Stimulated activated CD4-positive, alpha-beta T cell treated with anti-CD3 and anti-CD28 coated beads, TNF-alpha, amount 100 ng/mL, for 1 hour (primary cell): ENCODE data around the gene TDRD10.
"Not testable (repeated sequence)": the region's sequence is repeated elsewhere in the genome, so short reads cannot be mapped to it uniquely, and the experiment has no call there.

Experiments used
- DNase-seq, 3 donors: peaks; one replicate each; pipeline ENCODE4 v3.0.0-alpha.2; 2020; ENCODE audit warnings: low read depth in 3 of 3, low spot score in 1 of 3

Gene TDRD10

GRCh38 chr1:154512760-154513159, 10.7 kb downstream of the TDRD10 start:
- DNase-seq: no peak

DNA sequence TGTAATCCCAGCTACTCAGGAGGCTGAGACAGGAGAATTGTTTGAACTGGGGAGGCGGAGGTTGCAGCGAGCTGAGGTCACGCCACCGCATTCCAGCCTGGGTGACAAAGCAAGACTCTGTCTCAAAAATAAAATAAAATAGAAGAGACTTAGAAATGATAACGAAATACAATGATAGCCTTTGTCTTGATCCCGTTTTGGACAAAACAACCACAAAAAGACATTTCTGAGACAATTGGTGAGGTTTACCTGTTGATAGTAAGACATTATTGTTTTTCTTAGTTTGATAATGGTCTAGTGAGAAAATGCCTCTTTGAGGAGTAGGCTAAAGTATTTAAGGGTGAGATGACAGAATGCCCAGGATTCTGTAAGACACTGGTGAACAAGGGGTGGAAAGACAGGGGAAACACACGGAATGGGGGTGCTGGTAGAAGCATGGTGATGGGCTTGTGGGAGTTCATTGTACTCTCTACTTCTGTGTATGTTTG, 12.1 kb downstream of the TDRD10 start:
- no peak for DNase-seq

DNA sequence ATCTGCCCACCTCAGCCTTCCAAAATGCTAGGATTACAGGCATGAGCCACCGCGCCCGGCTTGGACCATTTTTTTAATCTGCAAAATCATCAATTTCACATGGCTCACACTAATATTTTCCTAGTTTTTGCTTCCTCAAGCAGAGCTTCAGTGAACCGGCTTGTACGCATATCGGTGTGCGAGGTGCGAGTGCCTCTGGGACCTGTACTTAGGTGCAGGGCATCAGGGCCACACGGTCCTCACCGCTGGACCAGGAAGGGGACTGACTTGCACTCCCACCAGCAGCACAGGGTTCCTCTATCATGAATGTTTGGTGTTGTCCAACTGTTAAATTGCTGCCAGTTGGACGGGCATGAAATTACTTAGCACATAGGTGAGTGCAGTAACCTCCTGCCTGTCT, 15.6 kb downstream of the TDRD10 start:
- no peak for DNase-seq

- DNase-seq: no peak
Measured at GRCh38 chr1:154519591-154519991, 17.6 kb downstream of the TDRD10 start.

- no peak for DNase-seq
Measured at GRCh38 chr1:154520333-154520732, 18.3 kb downstream of the TDRD10 start.

- no peak for DNase-seq
Measured at GRCh38 chr1:154521695-154522094, 19.7 kb downstream of the TDRD10 start.

DNA sequence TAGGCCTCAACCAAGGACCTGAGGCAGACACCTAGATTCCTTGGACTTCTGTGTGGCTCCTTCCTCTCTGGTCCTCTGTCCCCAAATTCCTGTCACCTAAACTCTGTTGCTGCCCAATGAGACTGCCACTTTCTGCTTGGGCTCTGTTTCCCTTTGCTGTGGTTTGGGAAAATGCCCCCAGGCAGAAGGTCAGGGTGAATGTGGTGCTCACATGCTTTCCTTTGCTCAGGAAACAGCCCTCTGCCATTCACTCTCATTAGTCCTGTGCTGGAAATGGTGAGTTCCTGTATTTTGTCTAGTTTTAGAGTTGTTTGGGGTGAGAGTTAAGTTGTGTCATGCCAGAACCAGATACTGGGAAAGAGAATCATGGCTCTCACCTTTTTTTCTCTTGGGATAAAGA, 22.9 kb downstream of the TDRD10 start:
- DNase-seq: no peak

DNA sequence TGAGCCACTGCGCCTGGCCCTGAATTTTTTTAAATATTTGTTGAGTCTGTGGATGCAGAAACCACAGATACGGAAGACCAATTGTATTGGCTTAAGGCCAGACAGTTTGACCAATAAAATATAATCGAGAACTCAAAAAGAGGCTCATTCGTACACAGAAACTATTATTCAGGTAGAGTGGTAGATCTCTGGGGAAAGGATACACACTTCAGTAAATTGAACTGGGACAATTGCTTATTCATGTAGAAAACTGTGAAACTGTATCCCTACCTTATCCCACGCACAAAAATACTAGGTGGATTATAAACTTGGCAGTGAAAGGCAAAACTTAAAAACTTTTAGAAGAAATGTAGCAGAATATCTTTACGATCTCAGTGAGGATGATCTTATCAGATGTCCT, 25.2 kb downstream of the TDRD10 start:
- DNase-seq: no peak

DNA sequence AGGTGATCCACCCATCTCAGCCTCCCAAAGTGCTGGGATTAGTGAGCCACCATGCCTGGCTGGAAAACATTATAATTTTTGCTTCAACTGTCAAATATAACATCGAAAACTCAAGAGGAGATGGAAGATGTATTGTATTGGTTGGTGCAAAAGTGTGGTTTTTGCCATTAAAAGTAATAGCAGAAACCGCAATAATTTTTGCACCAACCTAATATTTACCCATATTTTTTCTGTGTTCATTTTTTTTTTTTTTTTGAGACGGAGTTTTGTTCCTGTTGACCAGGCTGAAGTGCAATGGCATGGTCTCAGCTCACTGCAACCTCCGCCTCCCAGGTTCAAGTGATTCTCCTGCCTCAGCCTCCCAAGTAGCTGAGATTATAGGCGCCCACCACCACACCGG, 27.3 kb downstream of the TDRD10 start:
- DNase-seq: no peak

- DNase-seq: not testable (repeated sequence)
Measured at GRCh38 chr1:154531950-154532349, 29.9 kb downstream of the TDRD10 start.

DNA sequence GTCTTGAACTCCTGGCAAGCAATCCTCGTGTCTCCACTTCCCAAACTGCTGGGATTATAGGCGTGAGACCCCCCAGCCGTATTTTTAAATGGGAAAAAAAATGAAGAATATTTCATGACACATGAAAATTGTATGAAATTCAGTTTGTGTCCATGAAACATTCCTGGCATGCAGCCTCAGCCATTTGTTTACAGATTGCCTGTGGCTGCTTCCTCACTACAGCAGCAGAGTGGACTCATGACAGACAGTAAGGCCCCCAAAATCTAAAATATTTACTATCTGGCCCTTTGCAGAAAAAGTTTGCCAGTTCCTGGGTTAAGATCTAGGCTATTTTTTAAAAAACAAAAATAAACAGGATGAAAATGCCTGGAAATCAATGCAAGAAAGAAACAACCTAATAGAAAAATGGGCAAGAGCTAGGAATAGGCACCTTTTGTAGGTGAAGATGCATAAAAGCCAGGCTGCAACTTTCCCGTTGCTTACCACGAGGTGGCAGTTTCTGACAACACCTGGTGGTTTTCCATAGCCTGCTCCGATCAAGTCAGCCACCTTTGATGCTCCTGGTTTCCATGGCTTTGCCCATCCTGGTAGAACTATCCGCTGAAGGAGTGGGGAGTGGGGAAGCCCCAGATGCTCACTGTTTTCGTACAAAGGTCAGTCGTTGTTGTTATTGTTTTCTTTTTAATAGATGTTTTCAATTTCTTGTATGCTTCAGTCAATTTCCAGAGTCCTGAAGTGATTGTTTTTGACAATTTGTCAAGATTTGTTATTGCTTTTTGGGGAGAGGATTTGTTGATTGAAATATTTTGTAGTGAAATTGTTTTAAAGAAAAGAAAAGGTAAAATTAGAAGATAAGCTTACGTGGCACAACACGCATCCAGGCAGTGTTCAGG, 32.2 kb downstream of the TDRD10 start:
- DNase-seq: no peak

DNA sequence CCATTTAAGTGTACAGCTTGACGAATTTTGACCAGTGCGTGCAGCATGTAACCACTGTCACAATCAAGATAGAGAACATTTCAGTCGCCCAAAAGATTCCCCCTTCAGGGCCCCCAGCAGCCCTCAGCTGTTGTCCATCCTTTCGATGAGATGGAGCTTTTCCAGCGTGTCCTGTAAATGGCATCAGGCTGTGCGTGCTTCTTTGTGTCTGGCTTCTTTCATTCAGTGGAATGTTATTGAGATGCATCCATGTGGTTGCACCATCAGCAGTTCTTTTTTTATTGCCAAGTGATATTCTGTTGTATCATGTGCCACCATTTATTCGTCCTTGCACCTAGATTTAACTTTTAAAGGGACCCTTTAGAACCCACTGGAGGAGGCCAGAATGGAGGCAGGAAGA, 34.6 kb downstream of the TDRD10 start:
- DNase-seq: no peak

- no peak for DNase-seq
Measured at GRCh38 chr1:154539486-154540483, 37.8 kb downstream of the TDRD10 start.

GRCh38 chr1:154541231-154541630, 39.2 kb downstream of the TDRD10 start:
- DNase-seq: no peak

GRCh38 chr1:154546264-154547063, 44.4 kb downstream of the TDRD10 start:
- DNase-seq: peak in 2 of 3 donors; percentile 20 to 24

GRCh38 chr1:154547105-154547732, 45.2 kb downstream of the TDRD10 start:
- no peak for DNase-seq

- DNase-seq: no peak
Measured at GRCh38 chr1:154548028-154548427, 46.0 kb downstream of the TDRD10 start.

- DNase-seq: no peak
Measured at GRCh38 chr1:154549202-154549770, 47.3 kb downstream of the TDRD10 start.

GRCh38 chr1:154550070-154550469, 48.1 kb downstream of the TDRD10 start:
- no peak for DNase-seq

DNA sequence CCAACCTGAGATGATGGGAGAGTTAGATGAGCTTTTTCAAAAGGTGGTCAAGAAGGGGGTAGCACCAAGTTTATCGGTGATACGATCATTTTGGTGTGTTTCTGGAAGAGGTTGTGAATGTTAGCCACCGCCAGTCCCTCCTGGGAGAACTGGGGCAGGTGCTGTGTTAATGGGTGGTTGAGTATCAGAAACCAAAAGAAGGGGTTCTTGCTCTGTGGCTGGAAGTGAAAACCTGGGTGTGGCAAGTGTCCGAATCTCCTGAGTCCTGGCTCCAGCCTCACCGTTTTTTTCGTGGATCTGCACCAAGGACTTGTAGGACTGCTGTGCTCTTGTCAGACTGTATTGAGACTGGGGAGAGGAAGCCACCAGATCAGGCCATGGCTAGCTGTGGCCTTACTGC, 48.6 kb downstream of the TDRD10 start:
- no peak for DNase-seq
